ENCODE data around the gene LRRC55.
"Not testable (repeated sequence)": the region's sequence is repeated elsewhere in the genome, so short reads cannot be mapped to it uniquely, and the experiment has no call there.

LRRC55 gene

DNA sequence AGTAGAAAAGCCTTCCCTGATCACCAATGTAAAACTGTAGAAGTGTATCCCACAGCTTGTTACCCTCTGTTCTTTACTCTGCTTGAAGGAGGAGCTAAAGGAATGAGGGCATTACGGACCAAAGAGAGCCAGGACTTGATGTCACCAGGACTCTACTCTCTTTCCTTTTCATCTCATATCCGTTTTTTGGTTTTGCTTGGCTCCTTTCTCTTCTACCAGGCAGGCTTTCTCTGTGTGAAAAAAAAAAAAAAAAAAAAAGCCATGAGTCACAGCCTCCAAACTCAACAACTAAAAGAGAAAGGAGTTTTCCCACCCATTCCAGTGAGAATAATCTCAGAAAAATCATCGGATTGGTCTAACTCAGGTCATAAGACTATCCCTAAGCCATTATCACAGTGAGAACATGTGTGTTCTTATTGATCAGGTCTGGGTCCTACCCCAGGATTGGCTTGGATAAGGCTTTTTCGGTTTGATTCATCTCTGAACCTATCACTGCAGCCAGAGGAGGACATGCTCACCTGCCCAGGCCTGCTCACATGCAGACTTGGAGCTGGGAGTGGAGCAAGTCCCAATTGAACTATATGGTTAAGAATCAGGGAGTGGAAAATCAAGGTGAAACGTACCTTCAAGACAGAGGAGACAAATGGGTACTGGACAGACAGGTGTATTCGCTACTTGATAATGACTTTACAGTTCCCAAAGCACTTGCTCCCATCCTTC, 19.4 kb upstream of the LRRC55 start:
- DNase-seq: no peak

DNA sequence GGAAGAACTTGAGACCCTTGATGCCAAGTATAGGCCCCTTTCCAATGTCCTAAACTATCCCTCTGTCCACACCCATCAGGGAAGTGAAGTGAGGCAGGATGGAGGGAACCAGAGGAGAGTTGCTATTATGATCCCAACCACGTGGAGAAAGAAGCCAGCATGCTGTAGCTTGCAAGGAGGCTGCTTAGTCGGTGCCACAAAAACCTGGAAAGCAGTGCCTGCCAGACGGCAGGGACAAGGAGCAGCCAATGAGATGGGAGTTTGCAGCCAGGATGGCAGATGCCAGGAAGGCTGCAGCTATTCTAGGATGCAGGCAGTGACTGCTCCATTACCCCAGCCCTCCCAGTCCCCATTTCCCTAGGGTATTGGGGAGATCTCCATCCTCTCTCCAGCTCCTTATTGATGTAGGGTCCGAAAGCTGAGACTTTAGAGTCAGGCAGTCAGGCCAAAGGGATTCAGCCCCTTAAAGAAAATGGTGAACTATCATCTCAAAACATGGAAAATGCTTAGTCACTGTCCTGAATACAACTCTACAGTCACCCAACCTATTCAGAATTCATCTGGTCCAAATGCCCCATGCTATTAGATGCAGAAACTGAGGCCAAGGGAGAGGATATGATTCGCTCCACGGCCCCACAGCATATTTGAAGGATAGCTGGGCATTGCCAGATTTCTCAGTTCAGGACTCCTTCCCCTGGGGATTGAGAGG, 18.4 kb upstream of the LRRC55 start:
- no peak for DNase-seq

DNA sequence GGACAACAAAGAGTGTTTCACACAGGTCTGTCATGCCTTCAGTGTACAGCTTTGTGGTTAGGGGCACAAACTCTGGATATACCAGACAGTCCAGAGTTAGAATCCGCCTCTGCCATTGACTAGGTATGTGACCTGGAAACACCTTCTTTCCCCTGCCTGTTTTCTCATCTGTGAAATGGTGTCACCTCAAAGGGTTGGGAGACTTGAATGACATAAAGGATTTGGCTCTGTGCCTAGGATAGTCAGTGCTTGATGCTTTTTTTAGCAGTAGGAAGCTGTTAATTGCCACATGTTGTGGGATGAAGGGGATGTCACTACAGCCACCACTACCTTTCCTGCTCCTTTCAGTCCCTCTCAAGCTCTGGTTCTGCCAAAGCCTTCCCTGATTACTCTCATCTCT, 17.4 kb upstream of the LRRC55 start:
- DNase-seq: no peak

- DNase-seq: no peak
These were observed 14.5 kb upstream of the LRRC55 start for GRCh38 chr11:57167125-57167846.

- DNase-seq: not testable (repeated sequence)
These were observed 11.9 kb upstream of the LRRC55 start for GRCh38 chr11:57169732-57170313.

- no peak for DNase-seq
These were observed 9.7 kb upstream of the LRRC55 start for GRCh38 chr11:57172031-57172430.

DNA sequence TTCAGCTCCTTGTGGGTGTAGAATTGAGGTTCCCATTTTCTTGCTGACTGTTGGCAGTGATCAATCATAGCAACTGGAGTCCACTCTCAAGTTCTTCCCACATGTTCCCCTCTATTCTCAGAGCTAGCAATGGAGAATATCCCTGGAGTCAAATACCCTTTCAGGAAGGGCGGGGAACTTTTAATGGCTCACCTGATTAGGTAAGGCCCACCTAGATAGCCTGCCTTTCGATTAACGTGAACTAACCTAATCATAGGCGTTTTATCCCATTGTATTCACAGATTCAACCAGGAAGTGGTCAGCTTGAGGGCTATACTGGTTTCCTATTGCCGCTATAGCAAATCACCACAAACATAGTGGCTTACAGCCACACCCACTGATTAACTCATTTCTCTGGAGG, 7.1 kb upstream of the LRRC55 start:
- no peak for DNase-seq

- no peak for DNase-seq
These were observed 6.3 kb upstream of the LRRC55 start for GRCh38 chr11:57175478-57175877.

- no peak for DNase-seq
These were observed 3.4 kb upstream of the LRRC55 start for GRCh38 chr11:57178334-57178733.

DNA sequence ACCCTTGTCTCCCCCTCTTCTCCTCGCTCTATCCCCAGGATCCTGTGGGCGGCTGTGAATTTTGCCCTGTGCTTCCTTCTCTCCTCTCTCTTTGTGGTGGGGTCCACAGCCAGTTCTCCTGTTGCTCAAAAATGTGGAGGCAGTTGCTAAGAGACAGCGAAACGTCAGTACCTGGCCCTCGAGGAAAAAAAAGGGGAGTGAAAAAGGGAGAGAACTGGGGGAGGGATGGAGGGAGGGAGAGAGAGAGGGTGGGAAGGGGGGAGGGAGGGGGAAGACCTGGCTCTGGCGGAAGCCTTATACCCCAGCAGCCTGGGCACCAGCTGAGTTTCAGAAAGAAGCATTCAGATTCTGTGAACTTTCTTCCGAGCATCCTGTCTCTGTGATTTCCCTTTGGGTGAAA, 2.1 kb upstream of the LRRC55 start:
- DNase-seq: no peak

- no peak for DNase-seq
These were observed 1.6 kb upstream of the LRRC55 start for GRCh38 chr11:57180081-57180561.

DNA sequence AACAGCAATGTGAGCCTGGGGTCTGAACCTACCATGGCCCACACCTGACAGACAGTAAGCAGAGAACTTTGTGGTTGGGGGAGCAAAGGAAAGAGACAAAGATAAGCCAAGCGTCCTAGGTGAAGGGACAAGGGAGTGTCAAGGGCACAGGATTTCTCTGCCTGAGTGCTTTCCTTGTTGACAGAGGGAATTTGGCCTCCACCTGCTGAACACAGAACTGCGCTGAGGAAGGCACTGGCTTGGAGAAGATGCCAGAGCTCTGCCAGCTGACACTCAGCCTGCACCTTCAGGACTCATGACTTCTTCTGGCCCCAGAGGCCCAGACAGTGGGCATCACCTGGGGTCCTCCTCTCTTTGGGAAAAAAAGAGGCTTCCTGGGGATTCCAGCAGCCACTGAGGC, 789 bp upstream of the LRRC55 start:
- no peak for DNase-seq

GRCh38 chr11:57182896-57183295, 1.1 kb downstream of the LRRC55 start:
- no peak for DNase-seq

GRCh38 chr11:57190548-57190947, 8.8 kb downstream of the LRRC55 start:
- DNase-seq: no peak

GRCh38 chr11:57191311-57192219, 9.8 kb downstream of the LRRC55 start:
- DNase-seq: no peak

DNA sequence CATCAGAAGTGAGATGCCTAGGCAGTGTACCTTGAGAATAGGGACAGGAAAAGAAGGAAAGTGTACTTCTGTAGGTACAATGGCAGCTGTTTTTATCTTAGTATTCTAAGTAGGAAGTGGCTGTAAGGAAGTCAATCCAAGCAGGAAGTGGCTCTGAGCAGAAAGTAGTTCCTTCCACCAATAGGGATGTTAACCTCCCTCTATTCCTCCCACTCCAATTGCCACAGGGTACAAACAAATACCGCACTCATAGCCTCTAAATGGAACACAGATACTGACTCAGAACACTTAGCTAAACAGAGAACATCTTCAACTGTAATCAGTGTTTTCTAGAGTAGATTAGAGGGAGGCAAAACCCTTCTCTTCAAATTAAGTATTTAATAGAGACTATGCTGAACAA, 10.6 kb downstream of the LRRC55 start:
- no peak for DNase-seq

- DNase-seq: no peak
These were observed 14.8 kb downstream of the LRRC55 start for GRCh38 chr11:57196596-57196995.

DNA sequence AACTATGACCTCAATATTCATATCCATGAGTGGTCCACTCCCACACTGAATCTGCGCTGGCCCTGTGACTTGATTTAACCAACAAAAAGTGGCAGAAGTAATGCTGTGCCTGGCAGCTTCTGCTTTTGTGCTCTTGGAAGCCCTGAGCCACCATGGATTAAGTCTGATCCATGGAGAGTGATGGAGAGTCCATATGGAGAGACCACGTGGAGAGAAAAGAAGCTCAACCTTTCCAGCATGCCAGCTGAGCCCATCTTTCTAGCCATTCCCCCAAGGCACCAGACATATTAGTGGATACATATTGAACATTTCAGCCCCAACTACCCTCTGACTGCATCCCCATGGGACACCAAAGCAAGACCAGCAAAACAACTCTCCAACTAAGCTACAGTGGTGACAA, 16.0 kb downstream of the LRRC55 start:
- DNase-seq: no peak

GRCh38 chr11:57199330-57199729, 17.6 kb downstream of the LRRC55 start:
- no peak for DNase-seq

DNA sequence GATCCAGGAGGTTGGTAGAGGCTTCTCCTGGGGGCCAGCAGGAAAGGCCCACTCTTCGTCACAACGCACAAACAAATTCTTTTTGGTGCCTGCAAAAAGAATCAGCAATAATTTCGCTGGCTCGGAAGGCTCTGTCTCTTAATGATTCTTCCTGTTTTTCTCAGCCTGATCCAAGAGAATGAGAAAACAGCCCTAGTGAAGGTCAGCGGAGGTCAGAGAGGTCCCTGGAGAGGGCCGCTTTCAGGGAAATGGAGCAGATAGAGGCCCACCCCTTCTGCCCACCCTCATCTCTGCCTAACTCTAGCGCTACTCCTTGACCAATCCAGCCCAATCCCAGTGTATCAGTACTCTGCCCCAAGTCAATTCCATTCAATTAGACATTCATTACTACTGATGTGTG, 19.2 kb downstream of the LRRC55 start:
- no peak for DNase-seq

DNA sequence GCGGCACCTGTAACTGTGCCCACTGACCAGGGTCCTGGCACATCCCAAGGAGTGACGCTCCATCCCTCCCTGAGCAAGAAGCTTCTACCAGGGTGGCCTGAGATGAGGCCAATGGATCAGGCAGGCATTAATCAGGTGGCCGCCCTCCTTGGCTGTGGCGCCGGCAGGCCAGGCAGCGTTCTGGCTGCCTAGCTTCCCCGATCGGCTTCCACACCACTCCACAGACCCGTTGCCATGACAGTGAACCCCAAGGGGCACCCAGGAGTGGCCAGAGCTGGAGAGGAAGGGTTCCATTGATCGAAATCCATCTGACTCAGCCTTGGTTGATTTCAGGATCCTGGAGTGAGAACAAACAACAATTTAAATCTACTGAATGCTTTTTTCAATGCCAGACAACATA, 20.5 kb downstream of the LRRC55 start:
- no peak for DNase-seq

DNA sequence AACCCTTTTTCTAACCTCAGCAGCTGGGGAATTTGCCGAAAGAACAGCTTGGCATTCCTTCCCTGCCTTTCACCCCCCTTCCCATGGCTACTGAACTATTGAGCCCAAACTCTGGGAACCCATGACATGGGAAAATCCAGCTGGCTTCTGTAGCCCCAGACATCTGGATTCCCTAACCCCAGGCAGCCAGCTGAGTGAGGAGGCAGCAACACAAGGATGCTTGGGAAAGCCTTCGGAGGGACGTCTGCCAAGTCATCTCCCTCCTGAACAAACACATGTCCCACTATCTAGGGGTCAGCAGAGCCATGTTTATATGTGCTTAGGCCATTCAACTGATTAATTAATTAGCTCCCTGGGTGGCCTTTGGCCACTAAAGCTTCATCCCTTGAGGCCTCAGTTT, 21.6 kb downstream of the LRRC55 start:
- no peak for DNase-seq

Measured in T-helper 2 cell (primary cell).